ENCODE measurements around the gene CCRL2. TPM values are rescaled to one million over a fixed set of nuclear protein-coding genes. Genes with fewer than 3 reads are reported as not detected.
"Not testable (repeated sequence)": the region's sequence is repeated elsewhere in the genome, so short reads cannot be mapped to it uniquely, and the experiment has no call there.

Gene CCRL2
- total RNA-seq, 2 donors from 2014 or later: 1.9 to 2.4 TPM

DNA sequence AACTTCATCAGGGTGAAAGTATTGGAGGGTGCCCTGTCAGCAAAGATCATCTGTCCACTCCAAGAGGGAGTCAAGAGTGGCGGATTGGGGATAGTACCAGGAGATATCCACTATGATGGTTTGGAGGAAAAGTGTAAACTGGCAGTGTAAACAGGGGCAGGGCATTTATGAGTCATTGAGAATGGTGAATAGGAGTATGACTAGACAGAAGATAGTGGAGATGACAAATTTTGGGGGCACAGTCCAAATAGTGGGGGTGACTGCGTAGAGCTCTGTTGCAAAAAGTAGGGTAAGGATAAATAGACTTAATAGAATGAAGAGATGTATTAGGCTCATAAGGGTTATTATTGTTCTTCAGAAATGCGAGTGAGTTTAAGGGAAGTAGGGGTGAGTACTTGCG, 18.2 kb upstream of the CCRL2 start:
- ATAC-seq; H3K4me1 Mint-ChIP-seq; H3K9me3 ChIP-seq (ENCODE audit: control insufficient read depth, low read length, poor library complexity, severe bottlenecking); H3K27me3 Mint-ChIP-seq; H3K36me3 Mint-ChIP-seq (ENCODE audit: low read depth); H3K27ac Mint-ChIP-seq; H3K4me3 Mint-ChIP-seq; DNase-seq: not testable (repeated sequence)

GRCh38 chr3:46389306-46389705, 17.8 kb upstream of the CCRL2 start:
- Mint-ChIP-seq H3K27ac (no peak overlapping the region), H3K4me3 (no peak overlapping the region), H3K36me3 (ENCODE audit: low read depth) (peaks cover under 1% of the 10 kb centered on the region), H3K4me1 (peaks cover 4% of the 10 kb centered on the region), H3K27me3 (peaks cover under 1% of the 10 kb centered on the region)
- no peak for DNase-seq
- H3K9me3 ChIP-seq (ENCODE audit: control insufficient read depth, low read length, poor library complexity, severe bottlenecking): no peaks in the 10 kb centered on the region
- no peak for ATAC-seq

DNA sequence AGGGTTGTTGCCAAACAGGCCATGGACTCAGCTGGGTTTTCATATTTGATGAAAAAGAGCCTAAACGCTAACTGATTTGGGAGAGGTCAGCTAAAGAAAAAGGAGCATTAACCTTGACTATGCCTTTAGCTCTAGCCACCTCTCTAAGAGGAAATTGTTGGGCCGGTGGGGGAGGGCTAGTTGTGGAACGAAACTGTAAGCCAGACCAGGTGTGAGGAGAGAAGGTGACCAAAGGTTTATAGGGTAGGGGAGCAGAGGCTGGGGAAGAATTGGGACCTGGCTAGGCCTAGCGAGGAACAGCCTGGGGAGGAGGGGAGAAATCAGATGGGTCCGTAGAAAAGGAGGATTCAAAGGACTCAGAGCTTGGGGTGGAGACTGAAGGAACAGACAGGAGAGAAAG, 15.5 kb upstream of the CCRL2 start:
- not testable (repeated sequence) for H3K4me3 Mint-ChIP-seq; H3K27ac Mint-ChIP-seq; H3K4me1 Mint-ChIP-seq; ATAC-seq; DNase-seq; H3K9me3 ChIP-seq (ENCODE audit: control insufficient read depth, low read length, poor library complexity, severe bottlenecking); H3K36me3 Mint-ChIP-seq (ENCODE audit: low read depth)
- peaks cover 12% of the 10 kb centered on the region for H3K27me3 Mint-ChIP-seq

DNA sequence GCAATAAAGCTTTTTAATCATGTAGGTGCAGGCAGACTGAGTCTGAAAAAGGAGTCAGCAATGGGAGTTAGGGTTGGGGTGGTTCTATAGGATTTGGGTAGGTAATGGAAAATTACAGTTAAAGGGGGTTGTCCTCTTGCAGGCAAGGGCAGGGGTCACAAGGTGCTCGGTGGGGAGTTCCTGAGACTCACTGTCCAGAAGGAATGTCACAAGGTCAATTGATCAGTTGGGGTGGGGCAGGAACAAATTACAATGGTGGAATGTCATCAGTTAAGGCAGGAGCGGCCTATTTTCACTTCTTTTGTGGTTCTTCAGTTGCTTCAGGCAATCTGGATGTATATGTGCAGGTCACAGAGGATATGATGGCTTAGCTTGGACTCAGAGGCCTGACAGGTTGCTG, 14.0 kb upstream of the CCRL2 start:
- ATAC-seq (no peak), DNase-seq (no peak)
- Mint-ChIP-seq H3K4me1 (peaks cover 3% of the 10 kb centered on the region), H3K4me3 (no peak overlapping the region), H3K36me3 (ENCODE audit: low read depth) (peaks cover 7% of the 10 kb centered on the region), H3K27me3 (peaks cover 17% of the 10 kb centered on the region), H3K27ac (no peak overlapping the region)
- no peaks in the 10 kb centered on the region for H3K9me3 ChIP-seq (ENCODE audit: control insufficient read depth, low read length, poor library complexity, severe bottlenecking)

DNA sequence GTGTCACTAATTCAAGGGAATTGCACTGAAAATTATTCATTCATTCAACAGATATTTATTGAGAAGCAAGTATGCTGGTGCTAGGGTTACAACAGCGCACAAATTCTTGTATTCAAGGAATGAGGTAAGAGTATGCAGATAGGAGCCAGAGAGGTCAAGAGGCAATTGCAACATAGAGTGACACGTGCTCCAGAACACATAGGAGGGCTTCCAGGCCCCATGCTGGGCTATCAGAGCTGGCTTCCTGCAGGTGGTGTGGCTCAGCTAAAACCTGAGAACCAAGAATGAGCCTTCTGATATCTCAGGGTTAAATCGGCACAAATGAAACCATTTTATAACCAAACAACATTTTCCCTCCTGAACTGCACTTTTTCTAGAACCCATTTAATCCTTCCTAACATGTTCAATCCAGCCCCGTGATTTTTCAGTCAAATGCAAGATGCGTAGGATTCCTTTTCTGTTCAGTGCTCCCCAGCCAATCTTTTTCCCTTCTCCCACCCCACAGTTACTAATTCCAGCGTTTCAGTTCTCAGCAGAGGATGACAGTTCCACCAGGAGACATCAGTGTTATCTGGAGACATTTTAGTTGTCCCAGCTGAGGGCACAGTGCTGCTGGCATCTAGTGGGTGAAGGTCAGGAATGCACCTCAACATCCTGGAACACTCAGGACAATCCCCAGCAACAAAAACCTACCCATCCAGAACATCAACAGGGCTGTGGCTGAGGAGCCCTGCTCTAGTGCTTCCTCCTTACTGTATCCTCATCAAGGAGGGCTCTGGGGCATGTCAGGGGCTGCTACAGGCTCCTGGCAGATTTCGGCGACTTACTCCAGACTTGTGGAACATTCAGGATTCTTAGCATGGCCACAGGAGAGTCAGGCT, 13.3 kb upstream of the CCRL2 start:
- Mint-ChIP-seq H3K27me3 (peaks cover 17% of the 10 kb centered on the region), H3K27ac (no peak overlapping the region), H3K4me3 (no peak overlapping the region), H3K36me3 (ENCODE audit: low read depth) (peaks cover 7% of the 10 kb centered on the region), H3K4me1 (peaks cover 3% of the 10 kb centered on the region)
- no peak for ATAC-seq
- no peak for DNase-seq
- no peaks in the 10 kb centered on the region for H3K9me3 ChIP-seq (ENCODE audit: control insufficient read depth, low read length, poor library complexity, severe bottlenecking)

GRCh38 chr3:46395210-46395661, 11.8 kb upstream of the CCRL2 start:
- Mint-ChIP-seq H3K27me3 (peaks cover 17% of the 10 kb centered on the region), H3K36me3 (ENCODE audit: low read depth) (peaks cover 7% of the 10 kb centered on the region), H3K4me3 (peak overlapping the region; percentile 5), H3K4me1 (peaks cover 3% of the 10 kb centered on the region), H3K27ac (no peak overlapping the region)
- DNase-seq: no peak
- ATAC-seq: no peak
- no peaks in the 10 kb centered on the region for H3K9me3 ChIP-seq (ENCODE audit: control insufficient read depth, low read length, poor library complexity, severe bottlenecking)

DNA sequence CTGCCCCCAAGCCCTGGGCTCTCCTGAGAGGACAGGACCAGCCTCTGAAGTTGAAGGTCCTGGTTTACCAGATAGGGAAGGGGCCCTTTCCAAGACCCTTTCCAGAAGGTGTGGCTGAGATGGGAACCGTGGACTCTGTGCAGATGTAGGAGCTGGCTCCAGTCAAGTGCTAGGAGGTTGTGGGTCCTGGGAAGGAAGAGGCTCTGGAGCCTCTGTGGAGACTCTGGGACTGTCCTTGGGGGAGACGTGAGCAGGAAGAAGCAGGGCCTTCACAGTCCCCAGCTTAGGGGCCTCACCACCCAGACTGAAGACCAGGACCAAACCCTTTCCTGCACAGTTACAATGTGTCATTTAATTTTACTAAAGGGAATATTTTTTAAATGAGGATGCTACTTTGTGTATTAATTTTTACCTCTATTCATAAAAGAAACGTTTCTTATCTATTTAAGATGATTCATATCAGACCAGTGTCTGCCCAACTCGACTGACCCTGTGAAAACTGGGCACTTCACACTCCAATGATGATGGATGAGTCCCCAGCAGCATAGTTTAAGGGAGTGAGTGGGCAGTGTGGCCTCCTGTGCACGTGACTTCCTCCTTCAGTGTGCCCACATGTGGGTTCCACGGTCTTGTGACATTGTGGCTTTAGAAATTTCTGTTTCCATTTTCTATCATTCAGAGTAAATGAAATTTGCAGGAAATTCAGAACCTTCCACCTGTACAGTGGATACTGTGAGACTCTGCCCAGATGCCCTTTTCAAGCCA, 11.1 kb upstream of the CCRL2 start:
- H3K4me3 Mint-ChIP-seq: no peak overlapping the region
- peaks cover 3% of the 10 kb centered on the region for H3K4me1 Mint-ChIP-seq
- no peak for ATAC-seq

GRCh38 chr3:46397111-46397510, 9.9 kb upstream of the CCRL2 start:
- H3K36me3 Mint-ChIP-seq (ENCODE audit: low read depth): peaks cover 7% of the 10 kb centered on the region
- H3K4me3 Mint-ChIP-seq: no peak overlapping the region
- H3K4me1 Mint-ChIP-seq: peaks cover 3% of the 10 kb centered on the region
- no peak overlapping the region for H3K27ac Mint-ChIP-seq
- no peak for DNase-seq
- no peak for ATAC-seq
- no peaks in the 10 kb centered on the region for H3K9me3 ChIP-seq (ENCODE audit: control insufficient read depth, low read length, poor library complexity, severe bottlenecking)
- H3K27me3 Mint-ChIP-seq: peaks cover 17% of the 10 kb centered on the region

More for the DNA sequence above, 11.1 kb upstream of the CCRL2 start:
- H3K27ac Mint-ChIP-seq: no peak overlapping the region
- DNase-seq: no peak
- H3K27me3 Mint-ChIP-seq: peaks cover 17% of the 10 kb centered on the region
- no peaks in the 10 kb centered on the region for H3K9me3 ChIP-seq (ENCODE audit: control insufficient read depth, low read length, poor library complexity, severe bottlenecking)
- peaks cover 7% of the 10 kb centered on the region for H3K36me3 Mint-ChIP-seq (ENCODE audit: low read depth)

DNA sequence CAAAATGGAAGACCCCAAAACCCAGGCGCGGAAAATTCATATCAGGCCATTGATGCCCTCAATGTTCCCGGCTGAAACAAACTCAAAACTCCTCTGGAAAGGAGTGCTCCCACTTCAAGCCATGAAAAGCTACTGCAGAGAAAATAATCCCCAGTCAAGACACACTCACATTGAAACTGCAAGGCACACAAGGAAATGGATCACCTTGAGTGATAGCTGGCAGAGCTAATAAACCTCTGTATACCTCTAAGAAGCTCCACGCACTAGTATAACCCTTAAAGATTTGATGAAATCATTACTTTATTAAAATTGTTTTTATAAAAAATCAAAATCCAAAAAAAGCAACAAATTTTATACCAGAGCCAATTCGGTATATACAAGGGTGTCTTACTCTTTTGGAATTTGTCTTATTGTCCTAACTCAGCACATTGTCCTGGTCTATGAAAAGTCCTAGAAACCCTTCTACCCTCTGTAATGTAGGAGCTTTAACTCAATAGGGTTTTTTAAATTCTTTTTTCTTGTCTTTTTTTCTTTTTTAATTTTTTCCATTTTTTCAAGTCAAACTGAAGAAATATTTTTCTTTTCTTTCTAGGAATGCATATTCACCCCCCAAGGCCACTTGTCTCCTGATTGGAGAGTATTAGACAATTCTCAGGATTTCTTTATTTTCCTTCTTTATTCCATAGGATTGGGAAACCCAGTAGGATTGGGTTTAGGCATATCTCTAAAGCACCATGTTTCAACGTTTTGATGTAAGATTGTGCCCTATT, 8.7 kb upstream of the CCRL2 start:
- Mint-ChIP-seq H3K27ac (no peak overlapping the region), H3K4me3 (no peak overlapping the region), H3K4me1 (peaks cover 3% of the 10 kb centered on the region), H3K27me3 (peaks cover 17% of the 10 kb centered on the region), H3K36me3 (ENCODE audit: low read depth) (peaks cover 7% of the 10 kb centered on the region)
- no peak for DNase-seq
- no peaks in the 10 kb centered on the region for H3K9me3 ChIP-seq (ENCODE audit: control insufficient read depth, low read length, poor library complexity, severe bottlenecking)
- ATAC-seq: no peak

- no peak for DNase-seq
- no peaks in the 10 kb centered on the region for H3K9me3 ChIP-seq (ENCODE audit: control insufficient read depth, low read length, poor library complexity, severe bottlenecking)
- Mint-ChIP-seq H3K36me3 (ENCODE audit: low read depth) (peaks cover 7% of the 10 kb centered on the region), H3K4me1 (peaks cover 3% of the 10 kb centered on the region), H3K27me3 (peaks cover 23% of the 10 kb centered on the region), H3K27ac (no peak overlapping the region), H3K4me3 (no peak overlapping the region)
- no peak for ATAC-seq
Measured at GRCh38 chr3:46399098-46399497, 8.0 kb upstream of the CCRL2 start.

GRCh38 chr3:46399557-46399956, 7.5 kb upstream of the CCRL2 start:
- H3K9me3 ChIP-seq (ENCODE audit: control insufficient read depth, low read length, poor library complexity, severe bottlenecking): no peaks in the 10 kb centered on the region
- Mint-ChIP-seq H3K27ac (no peak overlapping the region), H3K36me3 (ENCODE audit: low read depth) (peaks cover 4% of the 10 kb centered on the region), H3K4me1 (peaks cover 3% of the 10 kb centered on the region), H3K4me3 (no peak overlapping the region), H3K27me3 (peaks cover 20% of the 10 kb centered on the region)
- ATAC-seq: no peak
- DNase-seq: no peak

DNA sequence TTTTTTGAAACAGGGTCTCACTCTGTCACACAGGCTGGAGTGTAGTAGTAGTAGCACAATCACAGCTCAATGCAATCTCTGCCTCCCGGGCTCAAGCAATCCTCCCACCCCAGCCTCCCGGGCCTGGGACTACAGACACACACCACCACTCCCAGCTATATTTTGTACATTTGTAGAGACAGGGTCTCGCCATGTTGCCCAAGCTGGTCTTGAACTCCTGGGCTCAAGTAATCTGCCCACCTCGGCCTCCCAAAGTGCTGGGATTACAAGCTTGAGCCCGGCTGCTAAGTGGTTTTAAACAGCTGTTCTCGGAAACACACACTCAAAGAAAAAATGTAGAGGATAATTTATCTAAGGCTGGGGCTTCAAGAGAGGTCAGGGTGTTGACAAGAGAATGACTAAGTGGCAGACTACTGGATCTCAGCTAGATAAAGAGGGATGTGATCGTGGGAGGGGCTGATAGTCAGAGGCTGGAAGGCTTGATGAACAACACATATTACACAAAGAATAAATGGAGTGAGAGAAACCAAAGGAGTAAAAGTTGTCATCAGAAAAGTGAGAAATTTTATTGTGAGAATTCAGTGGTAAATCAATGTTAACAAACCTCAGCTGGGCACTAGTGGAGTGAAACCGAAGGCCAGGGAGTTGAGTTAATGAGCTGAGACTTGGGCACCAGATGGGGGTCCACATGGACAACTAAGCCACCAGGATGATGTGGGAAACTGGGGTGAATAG, 6.9 kb upstream of the CCRL2 start:
- H3K27me3 Mint-ChIP-seq: peaks cover 14% of the 10 kb centered on the region
- H3K36me3 Mint-ChIP-seq (ENCODE audit: low read depth): peaks cover under 1% of the 10 kb centered on the region
- H3K27ac Mint-ChIP-seq: no peak overlapping the region
- DNase-seq: no peak
- no peak overlapping the region for H3K4me3 Mint-ChIP-seq
- no peaks in the 10 kb centered on the region for H3K9me3 ChIP-seq (ENCODE audit: control insufficient read depth, low read length, poor library complexity, severe bottlenecking)
- no peak for ATAC-seq
- peaks cover 3% of the 10 kb centered on the region for H3K4me1 Mint-ChIP-seq

All from T-helper 17 cell (primary cell).